ENCODE data around the gene PTPN11. TPM values are rescaled to one million over a fixed set of nuclear protein-coding genes. Genes with fewer than 3 reads are reported as not detected.

PTPN11 gene
- 100 and 121 TPM in 2 replicates for total RNA-seq

GRCh38 chr12:112418608-112419296, at the start of gene PTPN11:
TSS of gene PTPN11 (plus strand) at chr12:112418947. CDS start at chr12:112419112, 165 bp downstream.

GRCh38 chr12:112381883-112382796, 36.6 kb upstream of the PTPN11 start, which contains the start of gene HECTD4:
TSS of gene HECTD4 (minus strand) at chr12:112382431. CDS start at chr12:112382128, 303 bp downstream.

DNA sequence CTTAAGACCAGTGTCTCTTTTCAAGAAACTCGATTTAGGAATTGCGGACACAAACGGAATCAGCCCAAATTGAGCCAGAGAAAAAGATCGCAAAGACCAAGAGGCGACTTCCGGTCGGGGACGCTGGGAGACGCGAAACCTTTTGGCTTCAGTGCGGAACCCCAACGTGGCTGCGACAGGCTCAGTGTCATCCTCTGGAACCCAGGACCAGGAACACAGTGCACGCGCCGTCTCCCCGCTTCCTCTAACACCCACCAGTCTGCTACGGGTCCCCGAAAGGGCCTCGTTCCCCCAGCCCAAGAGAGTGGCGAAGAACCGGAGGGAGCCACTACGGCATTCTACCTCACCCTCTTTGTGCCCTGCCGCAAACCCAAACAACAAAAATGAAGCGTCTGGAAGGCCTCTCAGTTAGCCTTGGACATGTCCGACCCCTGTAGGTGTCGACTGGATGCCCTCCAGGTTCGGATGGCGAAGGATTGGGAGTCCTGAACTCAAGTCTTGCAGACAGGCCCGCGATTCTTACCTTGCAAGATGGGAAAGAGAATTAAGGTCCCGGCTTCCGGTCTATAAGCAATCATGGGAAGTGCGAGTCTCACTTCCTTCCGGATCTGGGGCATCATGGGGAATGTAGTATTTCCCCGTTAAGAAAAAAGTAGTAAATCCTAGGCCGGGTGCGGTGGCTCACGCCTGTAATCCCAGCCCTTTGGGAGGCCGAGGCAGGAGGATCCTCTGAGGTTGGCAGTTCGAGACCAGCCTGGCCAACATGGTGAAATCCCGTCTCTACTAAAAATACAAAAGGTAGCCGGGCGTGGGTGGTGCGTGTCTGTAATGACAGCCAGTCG, 9.5 kb upstream of the PTPN11 start, which contains the start of gene RPL6:
Gene RPL6 (minus strand): TSS at position 542 of the 842 bp plus-strand sequence. CDS start 949 bp downstream, outside the sequence.

Other genes starting within 250 kb of the PTPN11 start
- 13.0 and 13.3 TPM in 2 replicates for gene HECTD4, start 36.5 kb upstream of the PTPN11 start, total RNA-seq
- gene RPL6, start 9.3 kb upstream of the PTPN11 start, total RNA-seq, result 1,157 and 1,403 TPM in 2 replicates

All from tracheal epithelial cell (primary cell).